ENCODE results near the gene MALSU1.
A peak's percentile ranks its signal among the peaks of the same experiment; 100 is the strongest.

Gene MALSU1

GRCh38 chr7:23268746-23269145, 30.4 kb upstream of the MALSU1 start:
- no peak overlapping the region for H3K4me3 ChIP-seq (ENCODE audit: low read depth, low read length)
- no peak overlapping the region for H3K27ac ChIP-seq (ENCODE audit: low read depth, low read length)
- H3K27me3 ChIP-seq (ENCODE audit: control insufficient read depth, insufficient read depth, low read length): no peaks in the 10 kb centered on the region
- H3K4me1 ChIP-seq (ENCODE audit: control insufficient read depth, insufficient read depth, low read length): peaks cover 6% of the 10 kb centered on the region; the same call in 1 of the 2 replicates
- no peak overlapping the region for H3K9ac ChIP-seq (ENCODE audit: low read depth, low read length)
- no peaks in the 10 kb centered on the region for H3K36me3 ChIP-seq (ENCODE audit: control insufficient read depth, insufficient read depth, low read length)
- H3K9me3 ChIP-seq (ENCODE audit: control insufficient read depth, insufficient read depth, low read length): no peaks in the 10 kb centered on the region

DNA sequence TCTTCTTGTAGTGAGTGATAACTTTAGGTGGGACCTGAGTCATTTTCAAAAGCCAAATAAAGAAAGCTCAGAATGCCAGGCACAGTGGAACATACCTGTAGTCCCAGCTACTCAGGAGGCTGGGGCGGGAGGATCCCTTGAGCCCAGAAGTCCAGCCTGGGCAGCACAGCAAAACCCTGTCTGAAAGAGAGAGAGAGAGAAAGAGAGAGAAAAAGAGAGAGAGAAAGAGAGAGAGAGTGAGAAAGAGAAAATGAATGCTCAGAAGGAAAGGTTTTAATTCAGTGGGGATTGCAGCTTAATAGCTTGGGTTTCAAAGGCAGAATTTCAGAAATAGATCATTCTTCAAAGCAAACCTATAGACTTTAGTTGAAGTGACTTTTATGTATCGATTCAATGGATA, 26.9 kb upstream of the MALSU1 start:
- Histone ChIP-seq H3K27ac (ENCODE audit: low read depth, low read length) (no peak overlapping the region), H3K36me3 (ENCODE audit: control insufficient read depth, insufficient read depth, low read length) (no peaks in the 10 kb centered on the region), H3K27me3 (ENCODE audit: control insufficient read depth, insufficient read depth, low read length) (no peaks in the 10 kb centered on the region), H3K4me3 (ENCODE audit: low read depth, low read length) (no peak overlapping the region), H3K9me3 (ENCODE audit: control insufficient read depth, insufficient read depth, low read length) (no peaks in the 10 kb centered on the region), H3K4me1 (ENCODE audit: control insufficient read depth, insufficient read depth, low read length) (peaks cover 8% of the 10 kb centered on the region; the same call in 1 of the 2 replicates), H3K9ac (ENCODE audit: low read depth, low read length) (no peak overlapping the region)

- H3K36me3 ChIP-seq (ENCODE audit: control insufficient read depth, insufficient read depth, low read length): no peaks in the 10 kb centered on the region
- peaks cover 8% of the 10 kb centered on the region; the same call in 1 of the 2 replicates for H3K4me1 ChIP-seq (ENCODE audit: control insufficient read depth, insufficient read depth, low read length)
- H3K9me3 ChIP-seq (ENCODE audit: control insufficient read depth, insufficient read depth, low read length): no peaks in the 10 kb centered on the region
- peak overlapping the region; percentile 40 for H3K9ac ChIP-seq (ENCODE audit: low read depth, low read length)
- H3K27ac ChIP-seq (ENCODE audit: low read depth, low read length): no peak overlapping the region
- H3K4me3 ChIP-seq (ENCODE audit: low read depth, low read length): peak overlapping the region; percentile 44; the same call in 1 of the 2 replicates
- H3K27me3 ChIP-seq (ENCODE audit: control insufficient read depth, insufficient read depth, low read length): no peaks in the 10 kb centered on the region
Observed at GRCh38 chr7:23273141-23273599, 26.0 kb upstream of the MALSU1 start.

GRCh38 chr7:23275912-23276311, 23.2 kb upstream of the MALSU1 start:
- H3K36me3 ChIP-seq (ENCODE audit: control insufficient read depth, insufficient read depth, low read length): no peaks in the 10 kb centered on the region
- H3K27ac ChIP-seq (ENCODE audit: low read depth, low read length): no peak overlapping the region
- H3K4me3 ChIP-seq (ENCODE audit: low read depth, low read length): no peak overlapping the region
- H3K9ac ChIP-seq (ENCODE audit: low read depth, low read length): no peak overlapping the region
- H3K27me3 ChIP-seq (ENCODE audit: control insufficient read depth, insufficient read depth, low read length): no peaks in the 10 kb centered on the region
- H3K9me3 ChIP-seq (ENCODE audit: control insufficient read depth, insufficient read depth, low read length): no peaks in the 10 kb centered on the region
- H3K4me1 ChIP-seq (ENCODE audit: control insufficient read depth, insufficient read depth, low read length): peaks cover 8% of the 10 kb centered on the region; the same call in 1 of the 2 replicates

DNA sequence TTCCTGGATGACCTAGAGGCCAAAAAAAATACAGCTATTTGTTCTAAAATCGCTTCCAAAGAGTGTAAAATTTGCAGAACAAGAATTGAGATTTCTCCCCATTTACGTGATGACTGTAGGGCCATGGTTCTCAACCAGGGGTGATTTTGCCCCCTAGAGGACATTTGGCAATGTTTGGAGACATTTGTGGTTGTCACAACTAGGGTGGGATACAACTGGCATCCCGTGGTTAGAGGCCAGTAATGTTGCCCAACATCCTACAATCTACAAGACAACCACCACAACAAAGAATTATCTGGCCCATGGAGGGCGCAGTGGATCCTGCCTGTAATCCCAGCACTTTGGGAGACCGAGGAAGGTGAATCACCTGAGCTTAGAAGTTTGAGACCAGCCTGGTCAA, 22.8 kb upstream of the MALSU1 start:
- Histone ChIP-seq H3K4me1 (ENCODE audit: control insufficient read depth, insufficient read depth, low read length) (peaks cover 8% of the 10 kb centered on the region; the same call in 1 of the 2 replicates), H3K27ac (ENCODE audit: low read depth, low read length) (no peak overlapping the region), H3K9me3 (ENCODE audit: control insufficient read depth, insufficient read depth, low read length) (no peaks in the 10 kb centered on the region)

GRCh38 chr7:23276947-23277346, 22.2 kb upstream of the MALSU1 start:
- Histone ChIP-seq H3K27me3 (ENCODE audit: control insufficient read depth, insufficient read depth, low read length) (no peaks in the 10 kb centered on the region), H3K9ac (ENCODE audit: low read depth, low read length) (no peak overlapping the region), H3K4me3 (ENCODE audit: low read depth, low read length) (no peak overlapping the region), H3K27ac (ENCODE audit: low read depth, low read length) (no peak overlapping the region), H3K4me1 (ENCODE audit: control insufficient read depth, insufficient read depth, low read length) (peaks cover 8% of the 10 kb centered on the region; the same call in 1 of the 2 replicates), H3K9me3 (ENCODE audit: control insufficient read depth, insufficient read depth, low read length) (no peaks in the 10 kb centered on the region), H3K36me3 (ENCODE audit: control insufficient read depth, insufficient read depth, low read length) (no peaks in the 10 kb centered on the region)

More for the DNA sequence above, 22.8 kb upstream of the MALSU1 start:
- H3K36me3 ChIP-seq (ENCODE audit: control insufficient read depth, insufficient read depth, low read length): no peaks in the 10 kb centered on the region
- no peak overlapping the region for H3K9ac ChIP-seq (ENCODE audit: low read depth, low read length)
- H3K27me3 ChIP-seq (ENCODE audit: control insufficient read depth, insufficient read depth, low read length): no peaks in the 10 kb centered on the region
- no peak overlapping the region for H3K4me3 ChIP-seq (ENCODE audit: low read depth, low read length)

GRCh38 chr7:23277359-23277989, 21.7 kb upstream of the MALSU1 start:
- Histone ChIP-seq H3K9ac (ENCODE audit: low read depth, low read length) (no peak overlapping the region), H3K4me1 (ENCODE audit: control insufficient read depth, insufficient read depth, low read length) (peaks cover 8% of the 10 kb centered on the region; the same call in 1 of the 2 replicates), H3K4me3 (ENCODE audit: low read depth, low read length) (no peak overlapping the region), H3K27me3 (ENCODE audit: control insufficient read depth, insufficient read depth, low read length) (no peaks in the 10 kb centered on the region), H3K36me3 (ENCODE audit: control insufficient read depth, insufficient read depth, low read length) (no peaks in the 10 kb centered on the region), H3K9me3 (ENCODE audit: control insufficient read depth, insufficient read depth, low read length) (no peaks in the 10 kb centered on the region), H3K27ac (ENCODE audit: low read depth, low read length) (no peak overlapping the region)

GRCh38 chr7:23279819-23280525, 19.2 kb upstream of the MALSU1 start:
- Histone ChIP-seq H3K27ac (ENCODE audit: low read depth, low read length) (no peak overlapping the region), H3K9ac (ENCODE audit: low read depth, low read length) (no peak overlapping the region), H3K9me3 (ENCODE audit: control insufficient read depth, insufficient read depth, low read length) (no peaks in the 10 kb centered on the region), H3K4me3 (ENCODE audit: low read depth, low read length) (no peak overlapping the region), H3K4me1 (ENCODE audit: control insufficient read depth, insufficient read depth, low read length) (no peaks in the 10 kb centered on the region), H3K27me3 (ENCODE audit: control insufficient read depth, insufficient read depth, low read length) (no peaks in the 10 kb centered on the region), H3K36me3 (ENCODE audit: control insufficient read depth, insufficient read depth, low read length) (no peaks in the 10 kb centered on the region)

DNA sequence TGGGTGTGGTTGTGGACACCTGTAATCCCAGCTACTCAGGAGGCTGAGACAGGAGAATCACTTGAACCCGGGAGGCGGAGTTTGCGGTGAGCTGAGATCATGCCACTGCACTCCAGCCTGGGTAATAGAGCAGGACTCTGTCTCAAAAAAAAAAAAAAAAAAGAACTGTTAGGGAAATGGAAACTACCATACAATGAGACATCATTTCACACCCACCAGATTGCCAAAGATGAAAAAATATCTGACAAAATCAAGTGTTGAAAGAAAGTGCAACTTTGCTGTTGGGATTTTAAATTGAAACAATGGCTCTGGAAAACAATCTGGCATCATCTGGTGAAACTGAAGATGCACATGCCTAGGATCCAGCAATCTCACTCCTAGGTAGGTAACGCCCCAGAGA, 16.1 kb upstream of the MALSU1 start:
- Histone ChIP-seq H3K4me3 (ENCODE audit: low read depth, low read length) (no peak overlapping the region), H3K27me3 (ENCODE audit: control insufficient read depth, insufficient read depth, low read length) (no peaks in the 10 kb centered on the region), H3K9me3 (ENCODE audit: control insufficient read depth, insufficient read depth, low read length) (no peaks in the 10 kb centered on the region), H3K27ac (ENCODE audit: low read depth, low read length) (no peak overlapping the region), H3K9ac (ENCODE audit: low read depth, low read length) (no peak overlapping the region), H3K36me3 (ENCODE audit: control insufficient read depth, insufficient read depth, low read length) (no peaks in the 10 kb centered on the region), H3K4me1 (ENCODE audit: control insufficient read depth, insufficient read depth, low read length) (0 out of 2 replicates have a peak, but pooled peaks cover 5% of the 10 kb centered on the region)

DNA sequence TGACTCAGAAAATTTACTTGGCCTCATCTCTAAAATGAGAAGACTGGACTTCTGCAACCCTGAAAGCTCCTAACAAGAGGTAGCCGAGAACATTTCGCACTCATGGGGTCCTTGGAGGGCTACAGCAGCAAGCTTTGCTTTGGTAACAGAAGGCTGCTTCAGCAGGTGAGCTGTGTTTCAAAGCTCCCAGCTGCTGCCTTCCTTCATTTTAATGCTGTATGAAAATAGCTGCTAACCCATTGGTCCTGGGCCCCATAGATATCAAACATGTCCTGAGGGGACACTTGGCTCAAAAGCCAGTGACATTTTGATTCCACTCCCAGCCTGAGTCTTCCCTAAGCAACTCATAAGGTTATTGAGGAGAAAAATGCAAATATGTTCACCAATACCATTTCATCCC, 14.3 kb upstream of the MALSU1 start:
- H3K4me1 ChIP-seq (ENCODE audit: control insufficient read depth, insufficient read depth, low read length): 0 out of 2 replicates have a peak, but pooled peaks cover 6% of the 10 kb centered on the region
- H3K27me3 ChIP-seq (ENCODE audit: control insufficient read depth, insufficient read depth, low read length): no peaks in the 10 kb centered on the region
- no peak overlapping the region for H3K9ac ChIP-seq (ENCODE audit: low read depth, low read length)
- H3K9me3 ChIP-seq (ENCODE audit: control insufficient read depth, insufficient read depth, low read length): no peaks in the 10 kb centered on the region
- H3K27ac ChIP-seq (ENCODE audit: low read depth, low read length): no peak overlapping the region
- H3K4me3 ChIP-seq (ENCODE audit: low read depth, low read length): no peak overlapping the region
- H3K36me3 ChIP-seq (ENCODE audit: control insufficient read depth, insufficient read depth, low read length): no peaks in the 10 kb centered on the region

Measured in HUES48 (cell line).